Testis (tissue), 2 donors: Measurements from ENCODE around the gene CEP63.

Source experiments
- CTCF ChIP-seq, 3 experiments: fragments of 450-650 bp in 2 of 3; fragments of 200-600 bp in 1 of 3; sonication (generic) in 1 of 3; IDR thresholded peaks; one replicate each; pipeline ENCODE4 v1.5.1; 2016 to 2019; ENCODE audit warnings: antibody characterized with exemption in 3 of 3, mild to moderate bottlenecking in 2 of 3, moderate library complexity in 1 of 3
- POLR2A ChIP-seq: fragments of 450-650 bp; IDR thresholded peaks from one replicate; pipeline ENCODE4 v1.6.1; 2017; ENCODE audit warnings: antibody characterized with exemption, mild to moderate bottlenecking, moderate library complexity

DNA sequence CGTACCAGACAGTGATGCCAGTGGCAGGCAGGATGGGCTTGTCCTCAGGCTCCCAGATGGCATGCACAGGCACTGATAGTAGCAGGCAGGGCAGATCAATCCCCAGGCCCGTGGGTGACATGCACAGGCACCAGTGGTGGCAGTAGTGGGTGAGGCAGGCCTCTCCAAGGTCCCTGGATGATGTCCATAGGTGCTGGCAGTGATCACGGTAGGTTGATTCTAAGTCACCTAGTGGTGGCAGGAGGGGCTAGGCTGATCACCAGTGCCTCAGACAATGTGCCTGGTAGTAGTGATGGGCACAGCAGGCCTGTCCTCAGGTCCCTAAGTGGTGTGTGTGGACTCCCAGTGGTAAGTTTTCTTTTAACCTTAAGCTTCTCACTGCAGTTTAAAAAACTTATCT lies 19.6 kb downstream of the CEP63 start:
- no peak for TF ChIP-seq CTCF (IDR thresholded peaks at IDR 0.05)
- no peak for TF ChIP-seq POLR2A
